DND-41 (cell line): ENCODE results near the gene FAM161B.

Experiments
- ATAC-seq: fragments of 200-7000 bp; cut with Tn5 transposase; 3 replicates; pipeline ENCODE4 v1.9.1; 2021; ENCODE audit warnings: low read depth; ENCODE audit not compliant: insufficient read depth
- DNase-seq: peaks from one replicate; pipeline ENCODE4 v3.0.0-alpha.2; 2020
- H2AFZ ChIP-seq: 2 replicates; pipeline ENCODE4 v1.6.0; 2012; ENCODE audit warnings: low read depth, low read length
- H3K27ac ChIP-seq: 2 replicates; pipeline ENCODE4 v1.5.1; 2012; ENCODE audit warnings: low read length, inconsistent platforms
- H3K27me3 ChIP-seq: fragments of 200-600 bp; sonication (generic); 2 replicates; pipeline ENCODE4 v1.6.0; 2012; ENCODE audit warnings: low read length, mild to moderate bottlenecking, inconsistent platforms; ENCODE audit not compliant: insufficient read depth, poor library complexity
- H3K36me3 ChIP-seq: 2 replicates; pipeline ENCODE4 v1.5.1; 2012; ENCODE audit warnings: low read length, inconsistent platforms; ENCODE audit not compliant: insufficient read depth
- H3K4me1 ChIP-seq: 2 replicates; pipeline ENCODE4 v1.5.1; 2012; ENCODE audit warnings: mild to moderate bottlenecking, low read length; ENCODE audit not compliant: insufficient read depth
- H3K4me2 ChIP-seq: 2 replicates; pipeline ENCODE4 v1.6.0; 2012; ENCODE audit warnings: mild to moderate bottlenecking, moderate library complexity, low read length, inconsistent platforms; ENCODE audit not compliant: insufficient read depth
- H3K4me3 ChIP-seq, 2 experiments: fragments of 200-600 bp in 1 of 2; shearing (Covaris generic) in 1 of 2; 2 replicates each; pipeline ENCODE4 v1.5.1; 2012 to 2016; ENCODE audit warnings: inconsistent platforms in 2 of 2, low read length in 2 of 2, mild to moderate bottlenecking in 2 of 2, low read depth in 1 of 2, moderate library complexity in 1 of 2
- H3K79me2 ChIP-seq: 2 replicates; pipeline ENCODE4 v1.6.0; 2012; ENCODE audit warnings: low read length, inconsistent platforms; ENCODE audit not compliant: insufficient read depth
- H3K9ac ChIP-seq: 2 replicates; pipeline ENCODE4 v1.6.0; 2012; ENCODE audit warnings: low read depth, mild to moderate bottlenecking, inconsistent platforms, low read length, moderate library complexity
- H3K9me3 ChIP-seq: 2 replicates; pipeline ENCODE4 v1.5.1; 2012; ENCODE audit warnings: low read length, moderate library complexity, mild to moderate bottlenecking, inconsistent platforms; ENCODE audit not compliant: insufficient read depth, severe bottlenecking
- H4K20me1 ChIP-seq: 2 replicates; pipeline ENCODE4 v1.6.0; 2012; ENCODE audit warnings: low read length; ENCODE audit not compliant: insufficient read depth
- EZH2 ChIP-seq: IDR thresholded peaks from 3 replicates; pipeline ENCODE4 v1.6.1; 2012; ENCODE audit warnings: borderline replicate concordance, low read depth, mild to moderate bottlenecking, moderate library complexity, low read length, inconsistent platforms; ENCODE audit not compliant: severe bottlenecking
- TF ChIP-seq, protein P1 (sequence below): IDR thresholded peaks from 2 replicates; pipeline ENCODE4 v1.5.1; 2012; ENCODE audit warnings: borderline replicate concordance, low read length, moderate library complexity, mild to moderate bottlenecking; ENCODE audit not compliant: poor library complexity, severe bottlenecking; ENCODE audit errors: extremely low read depth

The FAM161B gene

DNA sequence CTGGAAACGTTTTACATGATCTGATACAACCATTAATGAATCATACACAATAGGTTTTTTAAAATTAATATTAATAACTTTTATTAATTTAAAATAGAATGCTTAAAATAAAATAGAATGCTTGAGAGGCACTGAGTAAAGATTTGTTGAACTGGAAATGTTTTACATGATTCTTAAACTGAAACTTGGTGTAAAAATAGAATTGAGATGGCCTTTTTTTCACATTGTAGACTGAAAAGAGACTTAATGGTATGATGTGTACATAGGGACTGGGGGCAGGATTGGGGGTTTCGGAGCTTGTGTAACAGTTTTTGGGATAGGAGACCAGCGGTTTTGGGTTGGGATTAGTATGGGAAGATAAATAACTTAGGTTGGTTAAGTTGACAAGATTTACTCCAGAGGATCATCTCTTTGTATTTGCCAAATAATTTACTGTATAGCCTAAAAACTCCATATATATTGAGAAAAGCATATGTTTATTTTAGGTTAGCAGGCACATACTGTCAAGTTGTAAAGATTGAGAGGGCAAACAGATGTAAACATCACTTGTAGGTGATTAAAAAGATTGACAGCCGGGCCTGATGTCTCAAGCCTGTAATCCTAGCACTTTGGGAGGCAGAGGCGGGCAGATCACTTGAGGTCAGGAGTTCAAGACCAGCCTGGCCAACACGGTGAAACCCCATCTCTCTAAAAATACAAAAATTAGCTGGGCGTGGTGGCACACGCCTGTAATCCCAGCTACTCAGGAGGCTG lies 65.3 kb downstream of the FAM161B start:
- Histone ChIP-seq H4K20me1 (peaks cover 4% of the 10 kb centered on the region; the same call in 1 of the 2 replicates), H3K4me1 (peaks cover 38% of the 10 kb centered on the region), H2AFZ (no peak overlapping the region), H3K36me3 (no peaks in the 10 kb centered on the region; the same call in 1 of the 2 replicates), H3K79me2 (peaks cover 44% of the 10 kb centered on the region), H3K27me3 (no peaks in the 10 kb centered on the region), H3K4me2 (peak overlapping the region; percentile 69), H3K9ac (no peak overlapping the region), H3K9me3 (no peaks in the 10 kb centered on the region), H3K4me3 (no peak overlapping the region; a peak in 1 of 4 replicates), H3K27ac (no peak overlapping the region)
- TF ChIP-seq EZH2: no peak
- TF ChIP-seq, protein P1, sequence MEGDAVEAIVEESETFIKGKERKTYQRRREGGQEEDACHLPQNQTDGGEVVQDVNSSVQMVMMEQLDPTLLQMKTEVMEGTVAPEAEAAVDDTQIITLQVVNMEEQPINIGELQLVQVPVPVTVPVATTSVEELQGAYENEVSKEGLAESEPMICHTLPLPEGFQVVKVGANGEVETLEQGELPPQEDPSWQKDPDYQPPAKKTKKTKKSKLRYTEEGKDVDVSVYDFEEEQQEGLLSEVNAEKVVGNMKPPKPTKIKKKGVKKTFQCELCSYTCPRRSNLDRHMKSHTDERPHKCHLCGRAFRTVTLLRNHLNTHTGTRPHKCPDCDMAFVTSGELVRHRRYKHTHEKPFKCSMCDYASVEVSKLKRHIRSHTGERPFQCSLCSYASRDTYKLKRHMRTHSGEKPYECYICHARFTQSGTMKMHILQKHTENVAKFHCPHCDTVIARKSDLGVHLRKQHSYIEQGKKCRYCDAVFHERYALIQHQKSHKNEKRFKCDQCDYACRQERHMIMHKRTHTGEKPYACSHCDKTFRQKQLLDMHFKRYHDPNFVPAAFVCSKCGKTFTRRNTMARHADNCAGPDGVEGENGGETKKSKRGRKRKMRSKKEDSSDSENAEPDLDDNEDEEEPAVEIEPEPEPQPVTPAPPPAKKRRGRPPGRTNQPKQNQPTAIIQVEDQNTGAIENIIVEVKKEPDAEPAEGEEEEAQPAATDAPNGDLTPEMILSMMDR: no peak
- no peak for ATAC-seq
- DNase-seq: no peak
